IPS DF 4.7 (cell line): ENCODE results near the gene ALKBH6.

Experiments
- DNase-seq: peaks from one replicate; pipeline ENCODE4 v3.0.0-alpha.2; 2013; ENCODE audit warnings: low spot score; ENCODE audit errors: extremely low read depth

ALKBH6 gene

DNA sequence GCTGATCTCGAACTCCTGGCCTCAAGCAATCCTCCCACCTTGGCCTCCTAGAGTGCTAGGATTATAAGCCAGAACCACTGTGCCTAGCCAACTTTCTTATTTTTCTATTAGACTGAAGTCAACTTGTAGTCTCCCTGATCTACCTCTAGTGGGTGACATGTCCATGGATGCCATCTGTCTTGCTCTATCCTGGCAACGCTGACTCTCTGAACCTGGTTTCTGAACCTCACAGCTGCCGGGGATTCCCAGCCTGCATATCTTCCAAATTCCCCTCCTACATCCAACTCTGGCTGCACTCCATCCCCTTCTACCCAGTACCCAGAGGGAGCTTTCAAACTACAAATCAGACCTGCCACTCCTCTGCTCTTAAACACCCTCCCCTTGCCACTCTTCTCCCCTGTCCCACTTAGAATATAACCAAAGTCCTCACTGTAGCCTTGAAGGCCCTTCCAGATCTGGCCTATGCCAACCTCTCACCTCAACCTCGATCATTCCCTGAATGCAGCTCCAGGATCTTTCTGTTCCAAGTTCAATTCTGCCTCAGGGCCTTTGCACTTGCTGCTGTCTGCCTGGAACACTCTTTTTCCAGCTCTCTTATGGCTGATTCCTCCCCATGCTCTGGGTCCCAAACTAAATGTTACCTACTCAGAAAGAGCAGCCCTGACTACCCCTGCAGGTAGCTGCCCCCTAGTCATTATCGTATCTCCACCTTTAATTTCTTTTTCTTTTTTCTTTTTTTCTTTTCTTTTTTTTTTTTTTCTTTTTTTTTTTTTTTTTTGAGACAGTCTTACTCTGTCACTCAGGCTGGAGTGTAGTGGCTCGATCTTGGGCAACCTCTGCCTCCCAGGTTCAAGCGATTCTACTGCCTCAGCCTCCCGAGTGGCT lies 16.5 kb upstream of the ALKBH6 start:
- no peak for DNase-seq

- no peak for DNase-seq
Observed at GRCh38 chr19:36028313-36029041, 14.5 kb upstream of the ALKBH6 start.

GRCh38 chr19:36027696-36028095 lies 13.7 kb upstream of the ALKBH6 start:
- DNase-seq = no peak

- no peak for DNase-seq
Observed at GRCh38 chr19:36026091-36026876, 12.3 kb upstream of the ALKBH6 start.

- no peak for DNase-seq
Observed at GRCh38 chr19:36025541-36025940, 11.5 kb upstream of the ALKBH6 start.

GRCh38 chr19:36023432-36023831 lies 9.4 kb upstream of the ALKBH6 start:
- DNase-seq = no peak

GRCh38 chr19:36019061-36019670 lies 5.2 kb upstream of the ALKBH6 start:
- no peak for DNase-seq

- no peak for DNase-seq
Observed at GRCh38 chr19:36013280-36014011, 567 bp downstream of the ALKBH6 start.

GRCh38 chr19:36010402-36010801 lies 3.6 kb downstream of the ALKBH6 start:
- no peak for DNase-seq

GRCh38 chr19:36009633-36010379 lies 4.2 kb downstream of the ALKBH6 start:
- DNase-seq = no peak

DNA sequence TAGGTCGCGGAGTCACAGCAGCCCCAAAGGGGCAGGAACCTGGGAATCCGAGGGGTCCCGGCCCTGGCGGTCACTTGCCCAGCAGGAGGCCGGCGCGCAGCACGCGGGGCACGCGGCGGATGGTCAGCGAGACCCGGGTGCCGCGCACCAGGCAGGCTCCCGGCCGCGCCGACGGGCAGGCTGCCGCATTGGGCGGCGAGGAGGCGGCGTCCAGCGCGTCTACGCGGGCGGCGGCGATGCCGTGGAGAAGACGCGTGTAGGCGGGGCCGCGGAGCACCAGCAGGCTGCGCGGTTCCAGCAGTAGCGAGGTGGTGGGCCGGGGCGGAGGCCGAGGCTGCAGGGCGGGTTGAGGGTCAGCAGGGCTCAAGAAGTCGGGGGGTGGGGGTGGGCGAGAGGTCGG lies 4.8 kb downstream of the ALKBH6 start:
- no peak for DNase-seq

GRCh38 chr19:36008336-36008978 lies 5.6 kb downstream of the ALKBH6 start, which contains the start of gene SYNE4:
Gene SYNE4 (minus strand): TSS chr19:36008813. CDS start chr19:36008681, 132 bp downstream.
- DNase-seq = no peak

DNA sequence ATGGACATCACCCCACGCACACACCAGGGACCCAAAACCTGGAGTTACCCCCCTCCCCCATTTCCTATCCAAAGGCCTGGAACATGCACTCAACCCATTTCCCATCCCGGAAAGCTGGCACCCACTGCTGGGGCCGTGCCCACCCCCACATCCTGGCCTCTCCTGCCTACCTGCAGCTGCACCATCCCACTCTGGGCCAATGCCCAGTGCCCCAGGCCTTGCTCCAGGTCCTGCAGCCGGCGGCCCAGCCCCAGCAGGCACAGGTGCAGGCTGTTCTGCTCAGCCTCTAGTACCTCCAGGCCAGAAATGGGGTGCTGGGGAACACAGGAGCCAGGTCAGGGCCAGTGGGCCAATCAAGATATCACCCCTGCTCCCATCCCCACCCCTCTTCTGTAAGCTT lies 7.1 kb downstream of the ALKBH6 start:
- no peak for DNase-seq

DNA sequence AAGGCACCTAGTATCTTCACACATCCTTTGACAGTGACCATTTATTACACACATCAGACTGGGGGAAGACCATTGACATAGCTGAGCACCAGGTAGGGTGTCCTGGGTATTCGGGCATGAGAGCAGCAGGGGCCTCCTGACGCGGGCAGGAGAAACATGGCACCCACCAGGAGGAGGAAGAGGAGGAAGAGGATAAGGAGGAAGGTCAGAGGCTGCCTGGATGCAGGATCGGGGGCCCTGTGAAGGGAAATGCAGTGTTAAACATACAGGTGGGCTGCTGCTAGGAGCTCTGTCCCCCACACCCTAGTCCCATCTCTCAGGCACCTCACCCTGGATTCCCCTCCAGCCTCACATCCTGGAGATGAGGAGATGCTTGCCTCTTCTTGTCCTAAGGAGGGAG lies 10.7 kb downstream of the ALKBH6 start:
- no peak for DNase-seq

GRCh38 chr19:36001605-36002004 lies 12.4 kb downstream of the ALKBH6 start:
- no peak for DNase-seq

DNA sequence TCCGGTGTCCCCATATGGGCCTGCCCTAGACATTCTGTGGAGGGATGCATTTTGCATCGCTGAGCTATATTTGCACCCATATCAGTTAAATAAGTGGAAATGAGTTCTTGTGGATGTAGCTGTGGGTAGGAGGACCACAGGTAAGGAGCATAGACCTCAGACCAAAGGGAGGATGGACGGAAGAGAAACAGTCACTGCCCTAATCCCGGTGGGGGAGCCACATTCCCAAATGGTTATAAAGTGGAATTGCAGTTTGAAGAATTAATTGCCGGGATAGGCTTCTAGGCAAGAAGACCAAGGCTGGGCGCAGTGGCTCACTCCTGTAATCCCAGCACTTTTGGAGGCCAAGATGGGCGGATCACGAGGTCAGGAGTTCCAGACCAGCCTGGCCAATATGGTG lies 17.2 kb downstream of the ALKBH6 start:
- DNase-seq = no peak

DNA sequence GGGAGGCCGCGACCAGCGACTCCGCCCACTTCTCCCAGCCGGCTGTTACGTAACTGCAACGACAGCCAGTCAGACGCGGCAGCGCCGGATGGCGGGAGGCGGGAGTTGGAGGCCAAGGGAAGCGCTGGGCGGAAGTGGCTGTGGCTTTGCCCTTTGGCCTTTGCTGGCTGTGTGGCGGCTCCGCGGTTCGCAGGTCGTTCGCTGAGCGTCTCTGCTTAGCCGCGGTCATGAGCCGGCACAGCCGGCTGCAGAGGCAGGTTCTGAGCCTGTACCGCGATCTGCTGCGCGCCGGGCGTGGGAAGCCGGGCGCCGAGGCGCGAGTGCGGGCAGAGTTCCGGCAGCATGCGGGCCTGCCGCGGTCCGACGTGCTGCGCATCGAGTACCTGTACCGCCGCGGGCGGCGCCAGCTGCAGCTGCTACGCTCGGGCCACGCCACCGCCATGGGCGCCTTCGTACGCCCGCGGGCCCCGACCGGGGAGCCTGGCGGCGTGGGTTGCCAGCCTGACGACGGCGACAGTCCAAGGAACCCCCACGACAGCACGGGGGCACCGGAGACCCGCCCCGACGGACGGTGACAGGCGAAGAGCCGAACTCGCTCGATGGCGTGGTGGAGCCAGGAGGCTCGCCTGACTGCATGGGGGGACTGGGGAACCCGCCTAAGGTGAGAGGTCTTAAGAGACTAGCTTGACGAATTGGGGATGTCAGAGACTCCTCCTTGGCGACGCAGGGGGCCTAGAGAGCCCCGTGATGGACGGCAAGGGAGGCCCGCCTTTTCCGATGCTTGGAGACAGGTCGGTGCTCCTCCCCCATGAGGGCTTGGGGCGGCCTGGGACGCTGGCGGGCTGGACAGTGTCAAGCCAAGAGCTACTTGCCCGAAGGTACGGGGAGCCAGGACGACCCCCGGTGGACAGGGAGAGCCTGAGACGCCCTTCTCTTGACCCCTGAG lies 18.7 kb downstream of the ALKBH6 start, which contains the start of gene SDHAF1:
Gene SDHAF1 (plus strand): TSS at position 141 of the 946 bp plus-strand sequence. CDS start 87 bp downstream, at position 228.
- no peak for DNase-seq

GRCh38 chr19:35993923-35994598 lies 20.0 kb downstream of the ALKBH6 start:
- DNase-seq = no peak
